ENCODE data around the gene TIAM2.

GRCh38 chr6:155055729-155056128 lies 60.6 kb downstream of the TIAM2 start:
- TF ChIP-seq, protein P1, sequence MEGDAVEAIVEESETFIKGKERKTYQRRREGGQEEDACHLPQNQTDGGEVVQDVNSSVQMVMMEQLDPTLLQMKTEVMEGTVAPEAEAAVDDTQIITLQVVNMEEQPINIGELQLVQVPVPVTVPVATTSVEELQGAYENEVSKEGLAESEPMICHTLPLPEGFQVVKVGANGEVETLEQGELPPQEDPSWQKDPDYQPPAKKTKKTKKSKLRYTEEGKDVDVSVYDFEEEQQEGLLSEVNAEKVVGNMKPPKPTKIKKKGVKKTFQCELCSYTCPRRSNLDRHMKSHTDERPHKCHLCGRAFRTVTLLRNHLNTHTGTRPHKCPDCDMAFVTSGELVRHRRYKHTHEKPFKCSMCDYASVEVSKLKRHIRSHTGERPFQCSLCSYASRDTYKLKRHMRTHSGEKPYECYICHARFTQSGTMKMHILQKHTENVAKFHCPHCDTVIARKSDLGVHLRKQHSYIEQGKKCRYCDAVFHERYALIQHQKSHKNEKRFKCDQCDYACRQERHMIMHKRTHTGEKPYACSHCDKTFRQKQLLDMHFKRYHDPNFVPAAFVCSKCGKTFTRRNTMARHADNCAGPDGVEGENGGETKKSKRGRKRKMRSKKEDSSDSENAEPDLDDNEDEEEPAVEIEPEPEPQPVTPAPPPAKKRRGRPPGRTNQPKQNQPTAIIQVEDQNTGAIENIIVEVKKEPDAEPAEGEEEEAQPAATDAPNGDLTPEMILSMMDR (IDR thresholded peaks at IDR 0.05): no peak
- no peak for TF ChIP-seq POLR2AphosphoS5 (IDR thresholded peaks at IDR 0.05)
- TF ChIP-seq POLR2A (IDR thresholded peaks at IDR 0.05; ENCODE audit: low read depth): no peak
- TF ChIP-seq EP300 (IDR thresholded peaks at IDR 0.05): no peak

Data from esophagus muscularis mucosa (tissue), 4 donors.